K562 (cell line): ENCODE results near the gene PLIN5. TPM values are rescaled to one million over a fixed set of nuclear protein-coding genes. Genes with fewer than 3 reads are reported as not detected.
A peak's percentile ranks its signal among the peaks of the same experiment; 100 is the strongest.

Source experiments
- ATAC-seq: fragments of 200-7000 bp; cut with Tn5 transposase; 3 replicates; pipeline ENCODE4 v1.9.1; 2020; ENCODE audit warnings: moderate library complexity
- BruUV-seq: library from RNA; stranded (reverse); fragments of 400-500 nt; replicated peaks from 2 replicates; lab custom pipeline; 2021; lab: Mats Ljungman, UMichigan
- CTCF ChIA-PET: fragments of 300-600 bp; formaldehyde crosslinking; extraction: SDS; loops from one replicate; lab custom pipeline; 2021; ENCODE audit warnings: low intra/inter-chr PET ratio; lab: Yijun Ruan, JAX
- POLR2A ChIA-PET: fragments of 300-600, 350-650 bp; sonication (Branson Sonifier 250); formaldehyde crosslinking; extraction: SDS; loops from one replicate; lab custom pipeline; 2021; ENCODE audit warnings: antibody characterized with exemption, inconsistent platforms; lab: Yijun Ruan, JAX
- DNase-seq, 4 experiments: peaks; one replicate each; pipeline versions ENCODE4 v3.0.0 to v3.0.0-alpha.2; 2011 to 2018; ENCODE audit warnings: low spot score in 3 of 4, mixed read lengths in 3 of 4; ENCODE audit errors: extremely low read depth in 1 of 4
- FAIRE-seq: peaks from 2 replicates; lab custom pipeline; 2011; peaks lifted over from hg19 to GRCh38; lab: Jason Lieb, UNC
- H2AFZ ChIP-seq: 2 replicates; pipeline ENCODE4 v1.6.0; 2011; ENCODE audit warnings: low read depth, low read length, control low read depth, inconsistent platforms
- H3K27ac ChIP-seq: fragments of 200-600 bp; 3 replicates; pipeline ENCODE4 v1.8.0; 2011; ENCODE audit warnings: low read depth, mild to moderate bottlenecking, control low read depth, inconsistent platforms, low read length, moderate library complexity, mixed read lengths; ENCODE audit errors: extremely low read depth
- H3K27me3 ChIP-seq, 2 experiments: fragments of 300-600 bp in 1 of 2; 2 replicates in 1 of 2; 3 replicates in 1 of 2; pipeline versions ENCODE4 v1.6.0 to v1.8.0; 2011; ENCODE audit warnings: inconsistent platforms in 2 of 2, low read length in 2 of 2, mild to moderate bottlenecking in 1 of 2, mixed read lengths in 1 of 2, moderate library complexity in 1 of 2; ENCODE audit not compliant: control insufficient read depth in 2 of 2, insufficient read depth in 2 of 2
- H3K36me3 ChIP-seq: fragments of 300-600 bp; 3 replicates; pipeline ENCODE4 v1.8.0; 2011; ENCODE audit warnings: mild to moderate bottlenecking, low read length, inconsistent platforms; ENCODE audit not compliant: control insufficient read depth, insufficient read depth
- H3K4me1 ChIP-seq, 2 experiments: fragments of 200-600 bp in 1 of 2; replicated peaks in 1 of 2; 2 replicates in 1 of 2; 3 replicates in 1 of 2; pipeline versions ENCODE4 v1.5.1 to v1.8.0; 2011; ENCODE audit warnings: inconsistent platforms in 2 of 2, low read length in 2 of 2, mild to moderate bottlenecking in 1 of 2, mixed read lengths in 1 of 2, moderate library complexity in 1 of 2; ENCODE audit not compliant: control insufficient read depth in 2 of 2, insufficient read depth in 2 of 2
- H3K4me2 ChIP-seq: 2 replicates; pipeline ENCODE4 v1.6.1; 2011; ENCODE audit warnings: low read length, control low read depth, inconsistent platforms, mixed read lengths; ENCODE audit not compliant: insufficient read depth
- H3K4me3 ChIP-seq: fragments of 200-600 bp; sonication (generic), shearing (Covaris generic); 2 replicates; pipeline ENCODE4 v1.5.1; 2016; ENCODE audit warnings: control low read depth, inconsistent platforms
- H3K79me2 ChIP-seq: fragments of 200-600 bp; 3 replicates; pipeline ENCODE4 v1.8.0; 2011; ENCODE audit warnings: low read length, inconsistent platforms; ENCODE audit not compliant: control insufficient read depth, insufficient read depth
- H3K9ac ChIP-seq, 2 experiments: 2 replicates each; pipeline versions ENCODE4 v1.6.0 to v1.6.1; 2011; ENCODE audit warnings: low read depth in 2 of 2, low read length in 2 of 2, control low read depth in 1 of 2, inconsistent platforms in 1 of 2, mild to moderate bottlenecking in 1 of 2, mixed read lengths in 1 of 2; ENCODE audit not compliant: insufficient read depth in 1 of 2
- H3K9me1 ChIP-seq: one replicate; pipeline ENCODE4 v1.6.0; 2011; ENCODE audit warnings: inconsistent platforms, mild to moderate bottlenecking, low read length, moderate library complexity; ENCODE audit not compliant: control insufficient read depth, insufficient read depth
- H3K9me3 ChIP-seq: replicated peaks from 2 replicates; pipeline ENCODE4 v1.5.1; 2011; ENCODE audit warnings: low read depth, low read length, inconsistent platforms; ENCODE audit not compliant: control insufficient read depth, insufficient read depth
- H4K20me1 ChIP-seq: replicated peaks from 2 replicates; pipeline ENCODE4 v1.6.1; 2011; ENCODE audit warnings: low read length, inconsistent platforms, mixed read lengths; ENCODE audit not compliant: control insufficient read depth, insufficient read depth
- BHLHE40 ChIP-seq: IDR thresholded peaks from 2 replicates; pipeline ENCODE4 v1.6.1; 2011; ENCODE audit warnings: low read length, improper control_type of control experiment
- C11orf30 ChIP-seq: fragments of 450-650 bp; IDR thresholded peaks from 2 replicates; pipeline ENCODE4 v1.6.1; 2016; ENCODE audit warnings: low read depth, mild to moderate bottlenecking
- CHAMP1 ChIP-seq: fragments of 450-650 bp; IDR thresholded peaks from 2 replicates; pipeline ENCODE4 v1.6.1; 2016; ENCODE audit warnings: mild to moderate bottlenecking
- CREM ChIP-seq: IDR thresholded peaks from 2 replicates; pipeline ENCODE4 v1.6.1; 2014; ENCODE audit warnings: antibody characterized with exemption, low read depth
- EGR1 ChIP-seq: fragments of 450-650 bp; conservative IDR thresholded peaks from 2 replicates; pipeline ENCODE4 v1.6.1; 2017; ENCODE audit warnings: mild to moderate bottlenecking
- KAT7 ChIP-seq: sonication (generic); formaldehyde crosslinking; IDR thresholded peaks from 2 replicates; pipeline ENCODE4 v1.8.0; 2022; ENCODE audit warnings: missing genetic modification reagents, mild to moderate bottlenecking, borderline replicate concordance
- KLF6 ChIP-seq: fragments of 250-450 bp; sonication (Bioruptor Pico); IDR thresholded peaks from 2 replicates; pipeline ENCODE4 v1.4.0; 2020; ENCODE audit warnings: mild to moderate bottlenecking, moderate library complexity, borderline replicate concordance
- NCOR1 ChIP-seq: fragments of 450-650 bp; IDR thresholded peaks from 2 replicates; pipeline ENCODE4 v1.6.1; 2016; ENCODE audit warnings: mild to moderate bottlenecking, moderate library complexity
- SAP30 ChIP-seq: fragments of 200-600 bp; sonication (generic); IDR thresholded peaks from 2 replicates; pipeline ENCODE4 v1.6.1; 2012; ENCODE audit warnings: borderline replicate concordance, low read depth, mild to moderate bottlenecking, moderate library complexity, low read length, control low read depth, inconsistent platforms; ENCODE audit not compliant: insufficient read depth, poor library complexity, severe bottlenecking
- SMARCB1 ChIP-seq: IDR thresholded peaks from 2 replicates; pipeline ENCODE4 v1.6.1; 2011; ENCODE audit warnings: improper control_type of control experiment, low read depth; ENCODE audit not compliant: insufficient read length
- SNAPC5 ChIP-seq: fragments of 250-450 bp; sonication (Bioruptor Pico); IDR thresholded peaks from 2 replicates; pipeline ENCODE4 v1.8.0; 2021; ENCODE audit warnings: moderate library complexity, mild to moderate bottlenecking, inconsistent platforms
- TAF1 ChIP-seq: IDR thresholded peaks from 2 replicates; pipeline ENCODE4 v1.6.1; 2011; ENCODE audit warnings: mild to moderate bottlenecking, low read length, moderate library complexity; ENCODE audit not compliant: insufficient read depth, control insufficient read depth, severe bottlenecking; ENCODE audit errors: extremely low read depth
- TEAD2 ChIP-seq: fragments of 450-650 bp; IDR thresholded peaks from 2 replicates; pipeline ENCODE4 v1.6.1; 2016; ENCODE audit warnings: missing genetic modification characterization, control low read depth, missing compliant biosample characterization
- TEAD4 ChIP-seq, 2 experiments: sonication (generic) in 1 of 2; formaldehyde crosslinking in 1 of 2; IDR thresholded peaks; 2 replicates each; pipeline versions ENCODE4 v1.6.1 to v1.8.0; 2012 to 2022; ENCODE audit warnings: borderline replicate concordance in 1 of 2, inconsistent platforms in 1 of 2, low read length in 1 of 2, mild to moderate bottlenecking in 1 of 2, missing genetic modification reagents in 1 of 2
- THRAP3 ChIP-seq: fragments of 450-650 bp; IDR thresholded peaks from 2 replicates; pipeline ENCODE4 v1.6.1; 2016; ENCODE audit warnings: mild to moderate bottlenecking, inconsistent platforms, borderline replicate concordance
- ZC3H8 ChIP-seq: fragments of 450-650 bp; IDR thresholded peaks from 2 replicates; pipeline ENCODE4 v1.6.1; 2017
- ZNF561 ChIP-seq: fragments of 450-650 bp; formaldehyde crosslinking; conservative IDR thresholded peaks from 2 replicates; pipeline ENCODE4 v1.4.0; 2020; ENCODE audit warnings: mild to moderate bottlenecking, moderate library complexity
- ZNF699 ChIP-seq: fragments of 250-450 bp; sonication (Bioruptor Pico); IDR thresholded peaks from 2 replicates; pipeline ENCODE4 v1.8.0; 2021; ENCODE audit warnings: mild to moderate bottlenecking, moderate library complexity; ENCODE audit not compliant: insufficient replicate concordance
- WGBS: fragments of 100-300 bp; shearing (Covaris generic); methylation state at CpG from one replicate; pipeline ENCODE4 v1.1.6; 2016; ENCODE audit warnings: low coverage, mixed read lengths; ENCODE audit not compliant: insufficient coverage; ENCODE audit errors: missing lambda C conversion rate; 5-methylcytosine and 5-hydroxymethylcytosine counted together
- in situ Hi-C: fragments of 300-500 bp; cut with MboI; formaldehyde crosslinking; loops from 4 replicates; pipeline ENCODE4 v1.15.0; 2018; ENCODE audit warnings: inconsistent platforms, mixed read lengths
- intact Hi-C: fragments of 100-400 bp; cut with micrococcal nuclease; formaldehyde crosslinking; loops from 2 replicates; pipeline ENCODE4 v1.14.2; 2022
- polyA plus RNA-seq, 8 experiments: library from polyadenylated mRNA; depleted of rRNA in 4 of 8; stranded (reverse) in 5 of 8; unstranded in 3 of 8; fragments of >200 nt; fragmentation: Nextera tagmentation in 2 of 8; fragmentation: Illumina TruSeq in 1 of 8; extraction: Ambion mirVana in 2 of 8; extraction: Trizol in 1 of 8; gene quantifications; 2 replicates each; pipeline versions ENCODE4 v1.2.1 to v1.2.3, GENCODE V29; 2011 to 2014; ENCODE audit warnings: inconsistent platforms in 1 of 8, missing spikeins in 1 of 8
- total RNA-seq, 7 experiments: library from RNA; depleted of rRNA in 6 of 7; stranded (reverse); fragments of >200 nt in 6 of 7; fragmentation: Illumina TruSeq in 2 of 7; extraction: Trizol in 2 of 7; gene quantifications; 2 replicates each; pipeline versions ENCODE4 v1.2.1 to v1.2.3, GENCODE V29; 2011 to 2021; ENCODE audit warnings: low replicate concordance in 1 of 7

The PLIN5 gene
- total and polyA plus RNA-seq, 9 of the 15 experiments (the other 6 are each of a cell fraction or from before 2014, with no cell fraction given) = 0.04 to 1.3 (median 0.50) TPM

- H2AFZ ChIP-seq = no peak overlapping the region
- peaks cover 21% of the 10 kb centered on the region; the same call in 1 of the 3 replicates for H3K36me3 ChIP-seq
- H3K9me1 ChIP-seq = peaks cover 3% of the 10 kb centered on the region
- H3K9ac ChIP-seq = peak overlapping the region in 1 of 2 experiments; percentile 35; a peak in 1 of 4 replicates
- H3K27me3 ChIP-seq = no peaks in the 10 kb centered on the region
- no peak overlapping the region for H3K4me2 ChIP-seq
- WGBS = 67% methylated on average over 15 of the region's 15 CpGs
- CTCF ChIA-PET = no interaction called here
- no peaks in the 10 kb centered on the region for H3K9me3 ChIP-seq
- FAIRE-seq (no peak), ATAC-seq (no peak), DNase-seq (no peak)
- peaks cover 0 to 72% of the 10 kb centered on the region in 2 experiments; a peak in 2 of 5 replicates for H3K4me1 ChIP-seq
- no peak overlapping the region for H3K27ac ChIP-seq
- in situ Hi-C loops = no loop called here
- TF ChIP-seq CREM (no peak), SAP30 (no peak), SMARCB1 (no peak), TEAD2 (tag) (no peak), BHLHE40 (no peak), C11orf30 (no peak), CHAMP1 (no peak), KAT7 (CRISPR knock-in tag) (no peak), TEAD4 (IDR thresholded peaks at IDR 0.05; ENCODE audit: low read length) (no peak), TEAD4 (CRISPR knock-in tag; IDR thresholded peaks at IDR 0.05; ENCODE audit: borderline replicate concordance) (no peak), ZNF699 (CRISPR knock-in tag) (no peak), ZC3H8 (no peak), NCOR1 (no peak), EGR1 (no peak), SNAPC5 (CRISPR knock-in tag) (no peak), THRAP3 (no peak), KLF6 (CRISPR knock-in tag) (no peak), ZNF561 (CRISPR knock-in tag) (no peak), TAF1 (no peak)
- H3K79me2 ChIP-seq = no peaks in the 10 kb centered on the region
- BruUV-seq = no TSS peak
- no peak overlapping the region for H3K4me3 ChIP-seq
- intact Hi-C loops = no loop called here
- H4K20me1 ChIP-seq = peaks cover 5% of the 10 kb centered on the region; the same call in 1 of the 2 replicates
- POLR2A ChIA-PET = interaction anchor here (0.6 to 0.7 kb wide), 2 partner anchors 138 to 210 kb away, joined by 3 read pairs; no protein-coding TSS in a partner anchor
These were observed 30.0 kb downstream of the PLIN5 start for GRCh38 chr19:4504891-4505569.
